ENCODE measurements around the gene SLIT3.

SLIT3 gene

DNA sequence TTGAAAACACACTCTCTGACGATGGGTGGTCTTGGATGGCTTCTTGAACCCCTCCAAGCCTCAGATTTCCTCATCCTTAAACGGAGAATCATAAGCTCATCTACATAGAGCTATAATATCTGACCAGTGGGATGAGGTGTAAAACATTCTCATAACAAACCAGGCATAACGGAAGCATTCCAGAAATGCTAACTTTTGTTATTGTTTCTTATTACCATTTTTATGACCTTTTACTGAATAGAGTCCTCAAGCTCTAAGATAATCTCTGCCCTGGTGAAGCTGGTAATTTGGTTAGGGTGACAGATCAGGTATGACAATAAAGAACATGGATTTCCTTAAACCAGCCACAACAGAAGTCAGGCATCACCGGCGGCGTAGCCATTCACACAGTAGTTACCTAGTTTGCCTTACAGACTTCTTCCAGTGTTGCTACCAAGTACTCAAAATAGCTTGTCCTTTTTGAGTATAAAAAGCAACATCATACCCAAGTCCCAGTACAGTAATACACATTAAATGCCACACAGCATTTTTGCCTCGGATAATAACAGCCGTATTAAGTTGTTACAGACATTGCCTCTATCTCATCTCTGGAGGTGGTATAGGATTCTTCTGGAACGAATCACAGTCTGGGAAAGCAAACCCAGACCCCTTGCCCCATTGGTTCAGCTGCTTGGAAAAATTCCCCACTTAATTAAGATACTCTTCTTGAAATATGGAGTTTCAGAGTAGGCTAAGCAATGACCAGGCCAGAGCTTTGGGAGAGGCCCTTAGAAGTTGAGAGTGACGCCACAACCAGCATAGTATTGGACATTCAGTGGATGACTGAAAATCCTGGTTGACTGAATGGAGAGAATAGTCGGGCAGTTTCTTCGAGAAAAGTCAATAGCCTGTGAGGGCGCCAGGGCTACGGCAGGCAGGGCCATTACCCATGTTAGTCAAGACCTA is 252.5 kb downstream of the SLIT3 start:
- H3K4me3 ChIP-seq (ENCODE audit: low read depth, low read length): no peak overlapping the region
- DNase-seq (ENCODE audit: low read depth): no peak
- no peak for TF ChIP-seq CTCF (IDR thresholded peaks at IDR 0.05; ENCODE audit: low read depth, low read length, missing control alignments)

- no peak for TF ChIP-seq CTCF (IDR thresholded peaks at IDR 0.05; ENCODE audit: low read depth, low read length, missing control alignments)
- H3K4me3 ChIP-seq (ENCODE audit: low read depth, low read length): no peak overlapping the region
- DNase-seq (ENCODE audit: low read depth): no peak
Observed at GRCh38 chr5:169044962-169045361, 256.0 kb downstream of the SLIT3 start.

- H3K4me3 ChIP-seq (ENCODE audit: low read depth, low read length): no peak overlapping the region
- no peak for DNase-seq (ENCODE audit: low read depth)
- TF ChIP-seq CTCF (IDR thresholded peaks at IDR 0.05; ENCODE audit: low read depth, low read length, missing control alignments): no peak
Observed at GRCh38 chr5:169041180-169041579, 259.8 kb downstream of the SLIT3 start.

- TF ChIP-seq CTCF (IDR thresholded peaks at IDR 0.05; ENCODE audit: low read depth, low read length, missing control alignments): no peak
- H3K4me3 ChIP-seq (ENCODE audit: low read depth, low read length): no peak overlapping the region
- DNase-seq (ENCODE audit: low read depth): no peak
Observed at GRCh38 chr5:169039592-169039991, 261.3 kb downstream of the SLIT3 start.

GRCh38 chr5:169037466-169037865 is 263.5 kb downstream of the SLIT3 start:
- DNase-seq (ENCODE audit: low read depth): no peak
- H3K4me3 ChIP-seq (ENCODE audit: low read depth, low read length): no peak overlapping the region
- no peak for TF ChIP-seq CTCF (IDR thresholded peaks at IDR 0.05; ENCODE audit: low read depth, low read length, missing control alignments)

DNA sequence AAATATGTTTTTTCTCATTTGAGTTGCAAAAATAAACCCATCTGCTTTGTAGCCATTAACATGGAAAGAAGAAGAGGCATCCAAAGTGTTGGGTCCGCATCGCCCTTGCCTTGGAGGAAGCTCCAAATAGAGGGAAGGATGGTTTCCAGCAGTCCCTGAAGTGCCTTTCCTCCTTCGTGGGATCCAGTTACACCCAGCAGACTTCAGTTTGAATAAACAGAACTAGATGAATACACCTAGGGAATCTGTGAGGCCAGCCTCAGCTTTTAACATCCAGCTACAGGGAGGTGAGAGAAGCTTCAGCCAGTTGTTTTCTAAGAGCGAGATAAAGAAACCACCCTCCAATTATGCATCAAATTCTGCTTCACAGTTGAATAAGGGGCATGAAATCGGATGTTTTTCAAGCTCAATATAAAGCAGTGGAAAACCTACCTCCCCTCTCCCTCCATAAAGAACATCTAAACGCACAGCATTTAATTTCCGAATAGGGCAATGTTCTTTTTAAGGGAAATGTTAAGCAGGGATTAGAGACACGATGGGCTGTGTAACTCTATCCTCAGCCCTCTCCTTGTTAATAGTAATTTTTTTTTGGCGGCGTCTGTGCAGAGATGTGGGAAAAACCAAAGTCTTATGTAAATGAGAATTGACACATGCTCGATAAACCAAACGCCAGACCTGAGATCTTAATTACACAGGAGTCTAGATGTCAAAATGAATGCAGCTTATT is 264.7 kb downstream of the SLIT3 start:
- no peak for TF ChIP-seq CTCF (IDR thresholded peaks at IDR 0.05; ENCODE audit: low read depth, low read length, missing control alignments)
- H3K4me3 ChIP-seq (ENCODE audit: low read depth, low read length): no peak overlapping the region
- DNase-seq (ENCODE audit: low read depth): no peak
